HG03378 (cell line): ENCODE data around the gene RPS3.

Experiments
- ATAC-seq: cut with Tn5 transposase; IDR thresholded peaks from one replicate; pipeline ENCODE4 v1.9.1; 2021; ENCODE audit warnings: mild to moderate bottlenecking, moderate library complexity; ENCODE audit not compliant: unreplicated experiment

The RPS3 gene

DNA sequence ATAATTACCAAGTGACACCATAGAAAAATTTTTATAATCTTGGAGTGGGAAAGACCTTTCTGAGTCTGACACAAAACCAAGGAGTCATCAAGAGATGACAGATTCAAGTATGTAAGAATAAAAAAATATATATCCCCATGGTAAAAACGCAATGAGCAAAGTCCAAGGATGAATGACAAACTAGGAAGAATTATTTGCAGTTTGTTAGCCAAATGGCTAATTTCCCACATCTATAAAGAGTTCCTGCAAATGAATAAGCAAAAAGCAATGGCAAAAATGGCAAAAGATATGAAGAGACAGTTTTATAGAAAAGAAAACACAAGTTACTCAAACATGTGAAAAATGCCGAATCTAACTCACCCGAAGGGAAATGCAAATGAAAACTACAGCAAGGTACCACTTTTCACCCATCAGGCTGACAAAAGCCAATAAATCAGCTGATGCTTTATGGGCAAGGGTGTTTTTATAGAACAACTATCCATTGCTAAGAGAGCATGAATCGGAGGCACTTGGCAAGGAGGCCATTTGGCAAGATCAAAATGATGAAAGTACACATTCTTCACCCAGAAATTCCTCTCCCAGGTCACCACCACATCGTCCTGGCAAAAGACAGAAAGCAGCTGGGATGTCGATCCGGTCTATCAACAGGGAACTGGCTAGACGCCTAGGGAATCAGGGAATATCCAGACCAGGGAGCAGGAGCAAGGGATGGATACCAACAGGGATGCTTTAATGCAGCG, 54.8 kb downstream of the RPS3 start:
- no peak for ATAC-seq

DNA sequence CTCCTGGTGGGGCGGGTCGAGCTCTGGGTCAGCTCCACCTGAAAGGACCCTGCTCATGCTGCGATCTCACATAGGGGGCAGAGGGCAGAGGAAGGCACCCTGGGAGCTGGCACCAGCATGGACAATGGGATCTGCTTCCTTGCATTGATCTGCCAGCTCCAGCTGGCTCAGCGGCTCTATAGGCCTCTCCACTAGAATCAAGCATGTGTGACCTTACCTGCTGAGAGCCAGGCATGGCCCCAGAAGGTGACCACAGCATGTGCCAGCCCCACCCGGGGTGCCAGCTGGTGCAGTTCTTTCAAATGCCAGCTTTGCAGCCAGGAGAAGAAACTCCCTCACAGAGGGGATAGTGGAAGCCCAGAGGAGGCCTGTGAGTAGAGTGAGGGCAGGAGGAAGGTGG, 55.7 kb downstream of the RPS3 start:
- ATAC-seq = no peak
